Liver (tissue), 3 donors: ENCODE data around the gene ZFP91.

Source experiments
- EGR1 ChIP-seq, 2 donors: IDR thresholded peaks; 2 replicates each; pipeline ENCODE4 v1.6.1; 2016 to 2018; ENCODE audit warnings: antibody characterized with exemption in 2 of 2, low read depth in 2 of 2
- JUND ChIP-seq, 2 donors: IDR thresholded peaks; 2 replicates each; pipeline ENCODE4 v1.6.1; 2016; ENCODE audit warnings: antibody characterized with exemption in 2 of 2
- RAD21 ChIP-seq, 2 donors: IDR thresholded peaks; 2 replicates each; pipeline ENCODE4 v1.6.1; 2016; ENCODE audit warnings: antibody characterized with exemption in 2 of 2, mild to moderate bottlenecking in 2 of 2
- RXRA ChIP-seq, 2 donors: IDR thresholded peaks; 2 replicates each; pipeline ENCODE4 v1.6.1; 2017 to 2018; ENCODE audit warnings: antibody characterized with exemption in 2 of 2, mild to moderate bottlenecking in 1 of 2
- SP1 ChIP-seq: IDR thresholded peaks from 2 replicates; pipeline ENCODE4 v1.6.1; 2018; ENCODE audit warnings: antibody characterized with exemption, mild to moderate bottlenecking
- TAF1 ChIP-seq: conservative IDR thresholded peaks from 2 replicates; pipeline ENCODE4 v1.6.1; 2016; ENCODE audit warnings: antibody characterized with exemption, mild to moderate bottlenecking
- YY1 ChIP-seq: IDR thresholded peaks from 2 replicates; pipeline ENCODE4 v1.6.1; 2016; ENCODE audit warnings: antibody characterized with exemption, mild to moderate bottlenecking
- TF ChIP-seq, protein P1 (sequence below): fragments of 150-350 bp; IDR thresholded peaks from 2 replicates; pipeline ENCODE4 v1.5.1; 2017; ENCODE audit warnings: improper control_type of control experiment, low read depth, low read length; ENCODE audit not compliant: missing input control
- TF ChIP-seq, protein P2 (sequence below): IDR thresholded peaks from 2 replicates; pipeline ENCODE4 v1.6.1; 2016; ENCODE audit warnings: antibody characterized with exemption
- TF ChIP-seq, protein P3 (sequence below): IDR thresholded peaks from 2 replicates; pipeline ENCODE4 v1.6.1; 2016; ENCODE audit warnings: antibody characterized with exemption
- TF ChIP-seq, protein P4 (sequence below): IDR thresholded peaks from 2 replicates; pipeline ENCODE4 v1.6.1; 2016; ENCODE audit warnings: antibody characterized with exemption
- TF ChIP-seq, protein P5 (sequence below): IDR thresholded peaks from 2 replicates; pipeline ENCODE4 v1.6.1; 2016; ENCODE audit warnings: antibody characterized with exemption, mild to moderate bottlenecking
- donor health status: healthy.
- donor health status: healthy.

DNA sequence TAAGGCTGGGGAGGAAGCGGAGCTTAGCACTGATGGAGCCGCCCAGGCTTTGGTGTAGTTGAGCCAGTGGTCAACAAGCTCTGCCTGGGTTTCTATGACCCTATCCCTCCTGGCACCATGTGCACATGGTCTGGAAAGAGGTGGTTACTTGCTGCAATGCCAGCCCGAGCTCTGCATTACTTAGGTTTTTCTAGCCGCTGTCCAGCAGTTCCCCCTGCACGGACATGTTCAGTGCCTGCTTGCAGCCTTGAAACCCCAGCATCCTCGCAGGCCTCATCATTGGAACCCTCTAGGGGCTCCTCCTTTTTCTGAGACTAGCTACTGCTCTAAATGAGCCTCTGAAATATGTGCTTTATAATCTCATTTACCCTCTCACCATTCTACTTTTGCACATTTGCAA is 60.2 kb downstream of the ZFP91 start:
- TF ChIP-seq YY1 (no peak), EGR1 (IDR thresholded peaks at IDR 0.05; ENCODE audit: low read depth in 2 of 2) (no peak), JUND (IDR thresholded peaks at IDR 0.05) (no peak), RXRA (IDR thresholded peaks at IDR 0.05) (no peak), RAD21 (IDR thresholded peaks at IDR 0.05) (no peak), SP1 (no peak), TAF1 (no peak)
- TF ChIP-seq, protein P1, sequence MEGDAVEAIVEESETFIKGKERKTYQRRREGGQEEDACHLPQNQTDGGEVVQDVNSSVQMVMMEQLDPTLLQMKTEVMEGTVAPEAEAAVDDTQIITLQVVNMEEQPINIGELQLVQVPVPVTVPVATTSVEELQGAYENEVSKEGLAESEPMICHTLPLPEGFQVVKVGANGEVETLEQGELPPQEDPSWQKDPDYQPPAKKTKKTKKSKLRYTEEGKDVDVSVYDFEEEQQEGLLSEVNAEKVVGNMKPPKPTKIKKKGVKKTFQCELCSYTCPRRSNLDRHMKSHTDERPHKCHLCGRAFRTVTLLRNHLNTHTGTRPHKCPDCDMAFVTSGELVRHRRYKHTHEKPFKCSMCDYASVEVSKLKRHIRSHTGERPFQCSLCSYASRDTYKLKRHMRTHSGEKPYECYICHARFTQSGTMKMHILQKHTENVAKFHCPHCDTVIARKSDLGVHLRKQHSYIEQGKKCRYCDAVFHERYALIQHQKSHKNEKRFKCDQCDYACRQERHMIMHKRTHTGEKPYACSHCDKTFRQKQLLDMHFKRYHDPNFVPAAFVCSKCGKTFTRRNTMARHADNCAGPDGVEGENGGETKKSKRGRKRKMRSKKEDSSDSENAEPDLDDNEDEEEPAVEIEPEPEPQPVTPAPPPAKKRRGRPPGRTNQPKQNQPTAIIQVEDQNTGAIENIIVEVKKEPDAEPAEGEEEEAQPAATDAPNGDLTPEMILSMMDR, result no peak
- TF ChIP-seq, protein P2, sequence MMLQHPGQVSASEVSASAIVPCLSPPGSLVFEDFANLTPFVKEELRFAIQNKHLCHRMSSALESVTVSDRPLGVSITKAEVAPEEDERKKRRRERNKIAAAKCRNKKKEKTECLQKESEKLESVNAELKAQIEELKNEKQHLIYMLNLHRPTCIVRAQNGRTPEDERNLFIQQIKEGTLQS, result no peak
- TF ChIP-seq, protein P3, sequence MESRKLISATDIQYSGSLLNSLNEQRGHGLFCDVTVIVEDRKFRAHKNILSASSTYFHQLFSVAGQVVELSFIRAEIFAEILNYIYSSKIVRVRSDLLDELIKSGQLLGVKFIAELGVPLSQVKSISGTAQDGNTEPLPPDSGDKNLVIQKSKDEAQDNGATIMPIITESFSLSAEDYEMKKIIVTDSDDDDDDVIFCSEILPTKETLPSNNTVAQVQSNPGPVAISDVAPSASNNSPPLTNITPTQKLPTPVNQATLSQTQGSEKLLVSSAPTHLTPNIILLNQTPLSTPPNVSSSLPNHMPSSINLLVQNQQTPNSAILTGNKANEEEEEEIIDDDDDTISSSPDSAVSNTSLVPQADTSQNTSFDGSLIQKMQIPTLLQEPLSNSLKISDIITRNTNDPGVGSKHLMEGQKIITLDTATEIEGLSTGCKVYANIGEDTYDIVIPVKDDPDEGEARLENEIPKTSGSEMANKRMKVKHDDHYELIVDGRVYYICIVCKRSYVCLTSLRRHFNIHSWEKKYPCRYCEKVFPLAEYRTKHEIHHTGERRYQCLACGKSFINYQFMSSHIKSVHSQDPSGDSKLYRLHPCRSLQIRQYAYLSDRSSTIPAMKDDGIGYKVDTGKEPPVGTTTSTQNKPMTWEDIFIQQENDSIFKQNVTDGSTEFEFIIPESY, result no peak
- TF ChIP-seq, protein P4, sequence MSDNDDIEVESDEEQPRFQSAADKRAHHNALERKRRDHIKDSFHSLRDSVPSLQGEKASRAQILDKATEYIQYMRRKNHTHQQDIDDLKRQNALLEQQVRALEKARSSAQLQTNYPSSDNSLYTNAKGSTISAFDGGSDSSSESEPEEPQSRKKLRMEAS, result no peak
- TF ChIP-seq, protein P5, sequence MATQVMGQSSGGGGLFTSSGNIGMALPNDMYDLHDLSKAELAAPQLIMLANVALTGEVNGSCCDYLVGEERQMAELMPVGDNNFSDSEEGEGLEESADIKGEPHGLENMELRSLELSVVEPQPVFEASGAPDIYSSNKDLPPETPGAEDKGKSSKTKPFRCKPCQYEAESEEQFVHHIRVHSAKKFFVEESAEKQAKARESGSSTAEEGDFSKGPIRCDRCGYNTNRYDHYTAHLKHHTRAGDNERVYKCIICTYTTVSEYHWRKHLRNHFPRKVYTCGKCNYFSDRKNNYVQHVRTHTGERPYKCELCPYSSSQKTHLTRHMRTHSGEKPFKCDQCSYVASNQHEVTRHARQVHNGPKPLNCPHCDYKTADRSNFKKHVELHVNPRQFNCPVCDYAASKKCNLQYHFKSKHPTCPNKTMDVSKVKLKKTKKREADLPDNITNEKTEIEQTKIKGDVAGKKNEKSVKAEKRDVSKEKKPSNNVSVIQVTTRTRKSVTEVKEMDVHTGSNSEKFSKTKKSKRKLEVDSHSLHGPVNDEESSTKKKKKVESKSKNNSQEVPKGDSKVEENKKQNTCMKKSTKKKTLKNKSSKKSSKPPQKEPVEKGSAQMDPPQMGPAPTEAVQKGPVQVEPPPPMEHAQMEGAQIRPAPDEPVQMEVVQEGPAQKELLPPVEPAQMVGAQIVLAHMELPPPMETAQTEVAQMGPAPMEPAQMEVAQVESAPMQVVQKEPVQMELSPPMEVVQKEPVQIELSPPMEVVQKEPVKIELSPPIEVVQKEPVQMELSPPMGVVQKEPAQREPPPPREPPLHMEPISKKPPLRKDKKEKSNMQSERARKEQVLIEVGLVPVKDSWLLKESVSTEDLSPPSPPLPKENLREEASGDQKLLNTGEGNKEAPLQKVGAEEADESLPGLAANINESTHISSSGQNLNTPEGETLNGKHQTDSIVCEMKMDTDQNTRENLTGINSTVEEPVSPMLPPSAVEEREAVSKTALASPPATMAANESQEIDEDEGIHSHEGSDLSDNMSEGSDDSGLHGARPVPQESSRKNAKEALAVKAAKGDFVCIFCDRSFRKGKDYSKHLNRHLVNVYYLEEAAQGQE, result no peak
